GM19240 (cell line): ENCODE results near the gene GNAZ.
"Not testable (repeated sequence)": the region's sequence is repeated elsewhere in the genome, so short reads cannot be mapped to it uniquely, and the experiment has no call there.

Experiments used
- DNase-seq: peaks from one replicate; pipeline ENCODE4 v3.0.0; 2011; ENCODE audit warnings: low spot score; ENCODE audit not compliant: insufficient read length

The GNAZ gene

DNA sequence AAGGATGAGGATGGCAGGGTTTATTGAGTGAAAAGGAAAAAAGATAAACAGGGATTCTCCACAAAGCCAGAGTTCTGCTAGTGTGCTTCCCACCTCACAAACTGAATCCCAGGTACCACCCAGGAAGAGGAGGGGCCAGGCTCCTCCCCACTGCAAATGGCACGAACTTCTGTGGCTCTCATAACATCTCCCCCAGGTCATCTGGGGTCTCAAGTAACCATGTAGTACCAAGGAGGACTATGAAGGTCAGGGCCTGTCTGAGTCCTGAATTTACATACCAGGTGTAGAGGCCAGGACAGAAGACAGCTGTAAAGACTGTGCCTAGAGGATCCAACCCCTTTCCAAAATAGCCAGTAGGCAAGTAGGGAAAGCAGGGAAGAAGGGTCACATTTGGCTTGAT is 25.7 kb upstream of the GNAZ start:
- DNase-seq = no peak

- no peak for DNase-seq
Measured at GRCh38 chr22:23045461-23045860, 24.9 kb upstream of the GNAZ start.

- no peak for DNase-seq
Measured at GRCh38 chr22:23047265-23047664, 23.1 kb upstream of the GNAZ start.

- DNase-seq = no peak
Measured at GRCh38 chr22:23047742-23048141, 22.6 kb upstream of the GNAZ start.

GRCh38 chr22:23050546-23050945 is 19.8 kb upstream of the GNAZ start:
- not testable (repeated sequence) for DNase-seq

GRCh38 chr22:23053051-23053707 is 17.1 kb upstream of the GNAZ start:
- DNase-seq = no peak

GRCh38 chr22:23053912-23054530 is 16.3 kb upstream of the GNAZ start:
- DNase-seq = no peak

- DNase-seq = peak; percentile 51
Measured at GRCh38 chr22:23054531-23055257, 15.6 kb upstream of the GNAZ start.

GRCh38 chr22:23055449-23056179 is 14.7 kb upstream of the GNAZ start:
- DNase-seq = no peak

DNA sequence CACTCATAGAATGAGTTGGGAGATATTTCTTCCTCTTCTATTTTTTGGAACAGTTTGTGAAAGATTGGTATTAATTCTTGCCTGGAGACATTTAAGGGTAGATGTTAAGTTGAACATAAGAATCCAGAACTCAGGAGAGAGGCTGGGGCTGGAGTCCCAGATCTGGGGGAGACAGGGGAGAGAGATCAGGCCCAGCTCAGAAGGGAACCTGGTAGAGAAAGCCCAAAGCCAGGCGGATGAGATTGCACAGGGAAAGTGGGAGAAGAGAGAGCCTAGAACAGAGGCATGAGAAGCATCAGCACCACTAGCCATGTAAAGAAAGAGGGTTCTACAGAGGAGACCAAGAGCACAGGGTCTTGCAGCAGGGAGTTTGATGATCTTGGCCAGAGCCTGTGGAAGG is 13.0 kb upstream of the GNAZ start:
- no peak for DNase-seq

DNA sequence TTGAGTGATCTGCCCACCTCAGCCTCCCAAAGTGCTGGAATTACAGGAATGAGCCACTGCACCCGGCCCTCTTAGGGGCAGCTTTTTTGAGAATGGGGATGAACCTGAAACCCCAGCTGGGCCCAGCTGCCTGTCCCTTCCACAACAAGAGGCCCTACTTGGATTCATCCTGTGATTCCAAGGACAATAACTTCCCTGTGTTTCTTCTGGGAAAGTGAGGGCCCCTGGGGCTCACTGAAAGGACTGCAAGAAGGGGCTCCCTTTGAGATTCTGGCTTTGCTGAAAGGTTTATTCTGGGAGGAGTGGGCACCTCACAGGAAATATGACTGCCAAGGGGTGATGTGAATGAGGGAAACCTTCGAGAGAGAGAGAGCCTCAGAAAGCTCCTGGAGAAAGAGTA is 12.3 kb upstream of the GNAZ start:
- DNase-seq = no peak

GRCh38 chr22:23058481-23059283 is 11.6 kb upstream of the GNAZ start:
- no peak for DNase-seq

DNA sequence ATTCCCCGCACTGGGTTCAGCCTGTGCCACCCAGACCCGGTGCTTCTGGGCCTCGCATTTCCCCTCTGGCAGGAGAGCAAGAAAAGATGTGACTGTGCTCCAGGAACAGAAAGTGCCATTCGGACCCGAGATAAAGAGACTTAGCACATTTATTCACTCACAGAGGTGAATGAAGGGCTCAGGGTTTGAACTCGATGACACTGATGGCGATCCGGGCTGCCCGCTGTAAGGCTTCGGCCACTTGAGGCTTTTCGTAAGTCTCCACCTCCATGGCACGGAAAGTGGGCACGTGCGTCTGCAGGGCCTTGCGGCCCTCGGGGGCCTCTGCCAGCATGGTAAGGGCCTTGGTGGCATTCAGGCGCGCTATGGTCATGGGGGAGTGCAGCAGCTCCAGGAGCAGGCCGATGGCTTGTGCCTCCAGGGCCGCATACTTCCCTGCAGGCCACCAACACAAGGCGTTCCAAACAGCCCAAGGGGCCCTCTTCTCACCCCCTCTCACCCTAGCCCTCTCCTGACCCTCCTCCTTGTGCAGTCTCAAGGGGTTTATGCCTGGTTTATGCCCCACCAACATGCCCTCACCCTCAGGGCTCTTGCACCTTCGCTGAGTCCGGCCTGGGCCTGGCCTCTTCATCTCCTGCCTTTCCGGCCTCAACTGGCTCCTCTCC is 10.9 kb upstream of the GNAZ start:
- DNase-seq = no peak

DNA sequence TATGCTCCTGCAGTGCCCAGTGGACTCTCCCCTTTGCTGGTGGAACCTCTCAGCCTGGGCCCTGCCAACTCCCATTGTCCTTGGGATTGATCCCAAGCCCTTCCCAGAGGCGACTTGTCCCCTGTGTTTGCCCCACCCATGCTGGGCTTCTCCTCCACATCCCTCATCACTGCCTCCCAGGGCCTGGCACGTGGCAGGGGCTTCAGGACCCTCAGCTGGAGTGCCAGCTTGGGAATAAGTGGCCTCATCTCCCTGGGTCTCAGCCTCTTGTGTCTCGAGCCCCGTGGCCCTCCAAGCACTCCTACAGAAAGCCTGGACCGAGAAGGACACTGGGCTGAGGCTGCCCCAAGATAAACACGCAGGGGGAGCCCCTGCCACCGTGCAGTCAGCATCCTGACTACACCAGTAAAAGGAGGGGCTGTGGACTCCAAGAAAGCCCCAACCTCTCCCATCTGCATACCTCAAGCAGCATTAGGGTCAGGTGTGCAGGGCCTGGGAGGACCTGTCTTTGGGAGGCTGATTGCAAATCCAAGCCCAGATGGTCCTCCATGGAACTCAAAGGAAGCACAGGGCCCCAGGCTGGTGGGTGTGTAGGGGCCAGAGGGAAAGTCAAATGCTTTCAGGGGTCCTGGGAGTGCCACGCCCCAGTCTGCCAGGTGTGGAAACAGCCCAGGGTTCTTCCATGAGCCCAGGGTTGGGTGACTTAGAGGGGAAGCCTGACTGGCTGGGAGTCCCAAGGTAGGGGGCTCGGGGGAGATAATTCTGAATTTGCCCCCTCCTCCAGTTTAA is 9.5 kb upstream of the GNAZ start:
- DNase-seq = no peak

DNA sequence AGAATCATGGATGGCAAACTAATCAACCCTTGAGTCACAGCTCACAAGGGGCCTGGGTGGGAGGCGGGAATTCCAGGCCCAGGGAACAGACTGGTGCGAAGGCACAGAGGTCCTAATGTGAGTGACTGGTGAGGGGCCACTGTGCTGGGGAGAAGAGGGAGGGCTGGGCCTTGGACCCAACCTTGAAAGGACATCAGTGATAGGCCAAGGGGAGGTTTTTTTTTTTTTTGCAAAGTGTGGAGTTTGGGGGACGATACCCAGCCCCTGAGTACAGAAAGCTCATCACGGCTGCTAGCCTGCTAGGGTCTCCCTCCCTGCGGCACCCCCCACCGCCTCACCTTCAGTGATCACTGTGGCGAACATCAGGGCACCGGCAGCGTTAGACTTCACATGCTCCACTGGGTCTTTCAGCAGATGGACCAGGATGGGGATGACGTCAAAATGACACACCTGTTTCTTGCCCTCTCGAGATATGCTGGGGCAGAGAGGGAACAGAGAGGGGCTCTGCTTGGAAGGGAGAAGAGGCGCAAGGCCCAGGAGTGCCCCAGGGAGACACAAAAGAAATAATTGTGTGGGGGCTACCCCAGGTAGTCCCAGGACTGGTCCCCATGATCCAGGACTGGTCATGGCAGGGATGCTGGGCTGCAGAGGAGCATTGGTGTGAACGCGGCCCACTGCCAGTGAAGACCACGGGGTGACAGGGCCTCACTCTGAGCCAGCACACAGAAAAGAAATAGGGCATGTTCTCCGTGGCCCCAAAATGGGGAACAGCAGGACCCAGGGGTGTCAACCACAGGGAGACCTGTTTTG is 8.6 kb upstream of the GNAZ start:
- DNase-seq = no peak

- no peak for DNase-seq
Measured at GRCh38 chr22:23062616-23063538, 7.4 kb upstream of the GNAZ start.

DNA sequence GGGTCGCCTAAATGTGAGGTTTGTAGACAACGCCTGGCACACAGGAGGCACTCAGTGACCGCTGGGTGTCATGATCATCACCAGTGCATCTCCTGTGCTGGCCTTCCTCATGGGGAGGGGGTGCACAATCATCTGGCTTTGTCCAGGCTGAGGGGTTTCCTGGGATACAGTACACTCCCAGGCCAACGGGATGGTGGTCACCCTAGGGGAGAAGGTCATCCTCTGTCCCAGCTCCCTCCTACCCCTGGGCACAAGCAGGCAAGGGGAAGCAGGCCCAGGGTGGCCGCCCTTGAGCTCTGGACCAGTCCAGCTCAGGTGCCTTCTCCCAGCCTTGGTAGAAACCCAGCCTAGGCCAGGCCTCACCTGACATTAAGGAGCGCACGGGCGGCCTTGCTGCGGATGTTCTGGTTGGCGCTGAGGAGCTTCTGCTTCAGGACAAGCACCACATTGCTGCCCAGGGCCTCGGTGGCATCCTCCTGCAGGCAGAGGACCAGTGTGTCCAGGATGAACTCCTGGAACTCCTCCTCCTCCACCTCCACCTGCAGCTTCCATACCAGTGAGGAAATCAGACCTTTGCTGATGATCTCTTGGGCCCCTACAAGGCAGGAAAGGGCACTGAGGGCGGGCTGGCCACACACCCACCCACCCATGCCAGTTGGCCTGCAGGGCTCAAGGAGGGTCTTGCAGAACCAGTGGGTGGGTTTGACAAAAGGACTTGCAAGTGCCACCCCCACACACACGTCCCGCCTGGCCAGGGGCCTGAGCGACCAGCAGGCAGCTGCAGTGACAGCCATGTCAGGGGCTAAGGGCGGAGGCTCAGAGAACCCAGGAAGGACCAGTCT is 6.6 kb upstream of the GNAZ start:
- no peak for DNase-seq
